HEK293 (cell line): ENCODE data around the gene ARHGAP21.

Experiments used
- CTCF ChIA-PET: fragments of 350-600 bp; formaldehyde crosslinking; extraction: SDS; loops from one replicate; lab custom pipeline; 2021; ENCODE audit warnings: antibody characterized with exemption; lab: Yijun Ruan, JAX
- POLR2A ChIA-PET: fragments of 300-600 bp; formaldehyde crosslinking; extraction: SDS; loops from one replicate; lab custom pipeline; 2020; ENCODE audit warnings: antibody characterized with exemption, inconsistent platforms; lab: Yijun Ruan, JAX
- H3K27ac ChIP-seq: fragments of 200-500 bp; sonication (Bioruptor generic); 2 replicates; pipeline ENCODE4 v1.5.1; 2014; ENCODE audit warnings: low read depth, low read length, control low read depth, inconsistent platforms; ENCODE audit errors: extremely low read depth
- H3K36me3 ChIP-seq, 2 experiments: fragments of 200-500 bp in 1 of 2; sonication (Bioruptor generic) in 1 of 2; 1 replicate in 1 of 2; 2 replicates in 1 of 2; pipeline ENCODE4 v1.5.1; 2014 to 2017; ENCODE audit warnings: inconsistent platforms in 2 of 2, low read length in 2 of 2; ENCODE audit not compliant: control insufficient read depth in 2 of 2, insufficient read depth in 1 of 2
- H3K4me1 ChIP-seq: fragments of 200-500 bp; sonication (Bioruptor generic); 2 replicates; pipeline ENCODE4 v1.5.1; 2014; ENCODE audit warnings: mild to moderate bottlenecking, low read length, inconsistent platforms; ENCODE audit not compliant: control insufficient read depth, insufficient read depth
- H3K4me3 ChIP-seq: 2 replicates; pipeline ENCODE4 v1.5.1; 2011; ENCODE audit warnings: low read depth, mild to moderate bottlenecking, control low read depth, low read length, moderate library complexity
- H3K9me3 ChIP-seq: fragments of 200-500 bp; sonication (Bioruptor generic); 2 replicates; pipeline ENCODE4 v1.5.1; 2014; ENCODE audit warnings: low read depth, low read length, inconsistent platforms; ENCODE audit not compliant: control insufficient read depth, insufficient read depth
- KLF1 ChIP-seq: fragments of 450-650 bp; formaldehyde crosslinking; IDR thresholded peaks from 2 replicates; pipeline ENCODE4 v1.5.1; 2016; ENCODE audit warnings: missing biosample characterization, missing genetic modification characterization
- KLF16 ChIP-seq: fragments of 450-650 bp; formaldehyde crosslinking; IDR thresholded peaks from 2 replicates; pipeline ENCODE4 v1.5.1; 2017; ENCODE audit warnings: missing biosample characterization, missing genetic modification characterization
- TRIM28 ChIP-seq: IDR thresholded peaks from 2 replicates; pipeline ENCODE4 v1.6.1; 2011; ENCODE audit warnings: low read length, control low read depth, borderline replicate concordance
- YY2 ChIP-seq: fragments of 450-650 bp; formaldehyde crosslinking; IDR thresholded peaks from 2 replicates; pipeline ENCODE4 v1.5.1; 2016; ENCODE audit warnings: missing biosample characterization, missing genetic modification characterization
- ZBTB17 ChIP-seq: fragments of 450-650 bp; formaldehyde crosslinking; IDR thresholded peaks from 2 replicates; pipeline ENCODE4 v1.5.1; 2016; ENCODE audit warnings: missing biosample characterization, missing genetic modification characterization
- ZFP37 ChIP-seq: fragments of 450-650 bp; formaldehyde crosslinking; IDR thresholded peaks from 2 replicates; pipeline ENCODE4 v1.5.1; 2016; ENCODE audit warnings: missing biosample characterization, missing genetic modification characterization
- ZNF132 ChIP-seq: fragments of 450-650 bp; formaldehyde crosslinking; IDR thresholded peaks from 2 replicates; pipeline ENCODE4 v1.5.1; 2017; ENCODE audit warnings: missing biosample characterization, missing genetic modification characterization, borderline replicate concordance
- ZNF2 ChIP-seq: fragments of 450-650 bp; formaldehyde crosslinking; IDR thresholded peaks from 2 replicates; pipeline ENCODE4 v1.5.1; 2016; ENCODE audit warnings: missing biosample characterization, missing genetic modification characterization
- ZNF248 ChIP-seq: fragments of 450-650 bp; formaldehyde crosslinking; IDR thresholded peaks from 2 replicates; pipeline ENCODE4 v1.5.1; 2017; ENCODE audit warnings: missing biosample characterization, missing genetic modification characterization
- ZNF501 ChIP-seq: fragments of 450-650 bp; formaldehyde crosslinking; IDR thresholded peaks from 2 replicates; pipeline ENCODE4 v1.5.1; 2016; ENCODE audit warnings: missing biosample characterization, missing genetic modification characterization
- ZNF596 ChIP-seq: fragments of 450-650 bp; IDR thresholded peaks from 2 replicates; pipeline ENCODE4 v1.5.0; 2018; ENCODE audit warnings: missing biosample characterization, mild to moderate bottlenecking, missing genetic modification characterization, moderate library complexity
- TF ChIP-seq, protein P1 (sequence below): fragments of 450-650 bp; formaldehyde crosslinking; IDR thresholded peaks from 2 replicates; pipeline ENCODE4 v1.5.1; 2016; ENCODE audit warnings: missing biosample characterization, missing genetic modification characterization
- TF ChIP-seq, protein P2 (sequence below): fragments of 450-650 bp; formaldehyde crosslinking; IDR thresholded peaks from 2 replicates; pipeline ENCODE4 v1.5.1; 2016; ENCODE audit warnings: missing biosample characterization, missing genetic modification characterization, low read depth
- TF ChIP-seq, protein P3 (sequence below): fragments of 450-650 bp; formaldehyde crosslinking; IDR thresholded peaks from 2 replicates; pipeline ENCODE4 v1.5.1; 2016; ENCODE audit warnings: missing biosample characterization, missing genetic modification characterization
- TF ChIP-seq, protein P4 (sequence below): fragments of 450-650 bp; formaldehyde crosslinking; IDR thresholded peaks from 2 replicates; pipeline ENCODE4 v1.5.1; 2016; ENCODE audit warnings: missing biosample characterization, missing genetic modification characterization
- TF ChIP-seq, protein P5 (sequence below): fragments of 450-650 bp; formaldehyde crosslinking; IDR thresholded peaks from 2 replicates; pipeline ENCODE4 v1.5.1; 2016; ENCODE audit warnings: missing biosample characterization, missing genetic modification characterization
- TF ChIP-seq, protein P6 (sequence below): fragments of 450-650 bp; formaldehyde crosslinking; IDR thresholded peaks from 2 replicates; pipeline ENCODE4 v1.5.1; 2016; ENCODE audit warnings: missing biosample characterization, missing genetic modification characterization
- TF ChIP-seq, protein P7 (sequence below): sonication (generic); formaldehyde crosslinking; IDR thresholded peaks from 2 replicates; pipeline ENCODE4 v1.8.1; 2022; ENCODE audit warnings: mild to moderate bottlenecking, moderate library complexity, missing genetic modification reagents

The ARHGAP21 gene

DNA sequence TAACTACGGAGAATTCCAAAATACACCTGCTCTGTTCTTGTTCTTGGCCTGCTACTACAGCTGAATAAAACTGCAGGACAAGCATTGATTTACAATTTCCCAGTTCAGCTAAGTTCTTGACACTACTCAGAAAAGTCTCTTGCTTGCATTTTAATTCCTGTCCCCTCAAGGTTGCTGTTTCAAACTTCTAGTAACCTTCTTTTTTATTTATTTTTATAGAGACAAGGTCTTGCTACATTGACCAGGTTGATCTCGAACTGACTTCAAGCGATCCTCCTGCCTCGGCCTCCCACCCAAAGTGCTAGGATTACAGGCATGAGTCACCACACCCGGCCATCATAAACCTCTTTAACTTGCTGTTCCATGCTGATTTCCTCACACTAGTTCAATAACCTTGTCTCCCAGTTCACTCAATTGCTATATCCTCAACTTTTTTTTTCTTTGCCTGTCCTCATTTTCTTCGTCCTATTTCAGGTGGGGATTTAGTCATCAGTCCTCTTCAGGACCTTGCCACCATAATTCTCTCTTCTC, 79.9 kb downstream of the ARHGAP21 start (continued):
- TF ChIP-seq, protein P1, sequence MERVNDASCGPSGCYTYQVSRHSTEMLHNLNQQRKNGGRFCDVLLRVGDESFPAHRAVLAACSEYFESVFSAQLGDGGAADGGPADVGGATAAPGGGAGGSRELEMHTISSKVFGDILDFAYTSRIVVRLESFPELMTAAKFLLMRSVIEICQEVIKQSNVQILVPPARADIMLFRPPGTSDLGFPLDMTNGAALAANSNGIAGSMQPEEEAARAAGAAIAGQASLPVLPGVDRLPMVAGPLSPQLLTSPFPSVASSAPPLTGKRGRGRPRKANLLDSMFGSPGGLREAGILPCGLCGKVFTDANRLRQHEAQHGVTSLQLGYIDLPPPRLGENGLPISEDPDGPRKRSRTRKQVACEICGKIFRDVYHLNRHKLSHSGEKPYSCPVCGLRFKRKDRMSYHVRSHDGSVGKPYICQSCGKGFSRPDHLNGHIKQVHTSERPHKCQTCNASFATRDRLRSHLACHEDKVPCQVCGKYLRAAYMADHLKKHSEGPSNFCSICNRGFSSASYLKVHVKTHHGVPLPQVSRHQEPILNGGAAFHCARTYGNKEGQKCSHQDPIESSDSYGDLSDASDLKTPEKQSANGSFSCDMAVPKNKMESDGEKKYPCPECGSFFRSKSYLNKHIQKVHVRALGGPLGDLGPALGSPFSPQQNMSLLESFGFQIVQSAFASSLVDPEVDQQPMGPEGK = peak; percentile 30; the same call in 1 of the 2 replicates

DNA sequence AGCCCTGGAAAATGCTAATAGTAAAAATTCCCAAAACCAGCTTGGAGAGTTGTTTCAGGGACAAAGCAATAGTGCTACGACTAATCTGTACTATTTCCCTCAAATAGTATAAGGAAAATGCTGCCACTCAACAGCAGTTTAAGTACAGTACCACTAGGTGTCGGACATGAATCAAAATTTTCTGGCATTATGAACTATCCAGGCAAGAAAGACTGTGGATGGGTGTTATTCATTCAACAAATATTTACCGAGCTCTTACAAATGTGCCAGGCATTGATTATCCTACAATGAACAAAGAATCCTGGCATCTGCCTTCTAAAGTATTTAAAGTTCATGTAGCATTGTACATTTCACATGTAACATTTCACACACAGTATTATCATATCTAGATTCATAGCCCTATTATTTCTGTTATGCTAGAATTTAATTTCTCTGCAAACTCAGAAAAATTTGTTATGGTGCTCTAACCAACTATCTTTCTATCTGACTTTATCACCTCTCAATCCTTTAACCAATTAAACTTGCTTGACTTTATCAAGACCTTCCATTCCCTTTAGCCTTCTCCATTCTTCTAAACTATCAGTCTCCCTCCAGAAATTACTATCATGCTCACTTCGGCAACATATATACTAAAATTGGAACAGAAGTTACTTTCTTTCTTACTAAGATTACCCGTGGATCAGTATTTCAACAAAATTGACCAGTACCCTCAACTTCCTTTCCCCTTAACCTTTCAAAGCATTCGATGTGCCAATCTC, 80.6 kb downstream of the ARHGAP21 start:
- Histone ChIP-seq H3K4me1 (no peaks in the 10 kb centered on the region; the same call in 1 of the 2 replicates), H3K27ac (no peak overlapping the region), H3K36me3 (no peaks in the 10 kb centered on the region), H3K4me3 (no peak overlapping the region), H3K9me3 (no peaks in the 10 kb centered on the region)
- POLR2A ChIA-PET = interaction anchor here (1.4 kb wide), 1 partner anchor 80 kb away, joined by 7 read pairs; the partner anchor contains the start of gene ARHGAP21
- CTCF ChIA-PET = interaction anchor here (0.6 to 2.1 kb wide), 17 partner anchors 9 to 438 kb away, joined by 3 to 10 read pairs (median 3); no protein-coding TSS in a partner anchor
- TF ChIP-seq KLF1 (tag by site-specific recombination) (no peak), ZFP37 (0 out of 2 replicates have a peak, but pooled peaks have one; percentile 38), ZNF501 (tag by site-specific recombination) (no peak), ZBTB17 (tag by site-specific recombination) (peak; percentile 15; the same call in 1 of the 2 replicates), KLF16 (tag by site-specific recombination) (no peak), YY2 (tag by site-specific recombination) (no peak), ZNF248 (tag by site-specific recombination) (no peak), TRIM28 (no peak), ZNF132 (tag by site-specific recombination) (no peak), ZNF596 (tag by site-specific recombination) (no peak), ZNF2 (tag by site-specific recombination) (no peak)
- TF ChIP-seq, protein P2, sequence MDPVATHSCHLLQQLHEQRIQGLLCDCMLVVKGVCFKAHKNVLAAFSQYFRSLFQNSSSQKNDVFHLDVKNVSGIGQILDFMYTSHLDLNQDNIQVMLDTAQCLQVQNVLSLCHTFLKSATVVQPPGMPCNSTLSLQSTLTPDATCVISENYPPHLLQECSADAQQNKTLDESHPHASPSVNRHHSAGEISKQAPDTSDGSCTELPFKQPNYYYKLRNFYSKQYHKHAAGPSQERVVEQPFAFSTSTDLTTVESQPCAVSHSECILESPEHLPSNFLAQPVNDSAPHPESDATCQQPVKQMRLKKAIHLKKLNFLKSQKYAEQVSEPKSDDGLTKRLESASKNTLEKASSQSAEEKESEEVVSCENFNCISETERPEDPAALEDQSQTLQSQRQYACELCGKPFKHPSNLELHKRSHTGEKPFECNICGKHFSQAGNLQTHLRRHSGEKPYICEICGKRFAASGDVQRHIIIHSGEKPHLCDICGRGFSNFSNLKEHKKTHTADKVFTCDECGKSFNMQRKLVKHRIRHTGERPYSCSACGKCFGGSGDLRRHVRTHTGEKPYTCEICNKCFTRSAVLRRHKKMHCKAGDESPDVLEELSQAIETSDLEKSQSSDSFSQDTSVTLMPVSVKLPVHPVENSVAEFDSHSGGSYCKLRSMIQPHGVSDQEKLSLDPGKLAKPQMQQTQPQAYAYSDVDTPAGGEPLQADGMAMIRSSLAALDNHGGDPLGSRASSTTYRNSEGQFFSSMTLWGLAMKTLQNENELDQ = no peak
- TF ChIP-seq, protein P3, sequence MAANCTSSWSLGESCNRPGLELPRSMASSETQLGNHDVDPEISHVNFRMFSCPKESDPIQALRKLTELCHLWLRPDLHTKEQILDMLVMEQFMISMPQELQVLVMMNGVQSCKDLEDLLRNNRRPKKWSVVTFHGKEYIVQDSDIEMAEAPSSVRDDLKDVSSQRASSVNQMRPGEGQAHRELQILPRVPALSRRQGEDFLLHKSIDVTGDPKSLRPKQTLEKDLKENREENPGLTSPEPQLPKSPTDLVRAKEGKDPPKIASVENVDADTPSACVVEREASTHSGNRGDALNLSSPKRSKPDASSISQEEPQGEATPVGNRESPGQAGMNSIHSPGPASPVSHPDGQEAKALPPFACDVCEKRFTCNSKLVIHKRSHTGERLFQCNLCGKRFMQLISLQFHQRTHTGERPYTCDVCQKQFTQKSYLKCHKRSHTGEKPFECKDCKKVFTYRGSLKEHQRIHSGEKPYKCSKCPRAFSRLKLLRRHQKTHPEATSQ (tag by site-specific recombination) = no peak
- TF ChIP-seq, protein P4, sequence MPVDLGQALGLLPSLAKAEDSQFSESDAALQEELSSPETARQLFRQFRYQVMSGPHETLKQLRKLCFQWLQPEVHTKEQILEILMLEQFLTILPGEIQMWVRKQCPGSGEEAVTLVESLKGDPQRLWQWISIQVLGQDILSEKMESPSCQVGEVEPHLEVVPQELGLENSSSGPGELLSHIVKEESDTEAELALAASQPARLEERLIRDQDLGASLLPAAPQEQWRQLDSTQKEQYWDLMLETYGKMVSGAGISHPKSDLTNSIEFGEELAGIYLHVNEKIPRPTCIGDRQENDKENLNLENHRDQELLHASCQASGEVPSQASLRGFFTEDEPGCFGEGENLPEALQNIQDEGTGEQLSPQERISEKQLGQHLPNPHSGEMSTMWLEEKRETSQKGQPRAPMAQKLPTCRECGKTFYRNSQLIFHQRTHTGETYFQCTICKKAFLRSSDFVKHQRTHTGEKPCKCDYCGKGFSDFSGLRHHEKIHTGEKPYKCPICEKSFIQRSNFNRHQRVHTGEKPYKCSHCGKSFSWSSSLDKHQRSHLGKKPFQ (tag by site-specific recombination) = no peak
- TF ChIP-seq, protein P5, sequence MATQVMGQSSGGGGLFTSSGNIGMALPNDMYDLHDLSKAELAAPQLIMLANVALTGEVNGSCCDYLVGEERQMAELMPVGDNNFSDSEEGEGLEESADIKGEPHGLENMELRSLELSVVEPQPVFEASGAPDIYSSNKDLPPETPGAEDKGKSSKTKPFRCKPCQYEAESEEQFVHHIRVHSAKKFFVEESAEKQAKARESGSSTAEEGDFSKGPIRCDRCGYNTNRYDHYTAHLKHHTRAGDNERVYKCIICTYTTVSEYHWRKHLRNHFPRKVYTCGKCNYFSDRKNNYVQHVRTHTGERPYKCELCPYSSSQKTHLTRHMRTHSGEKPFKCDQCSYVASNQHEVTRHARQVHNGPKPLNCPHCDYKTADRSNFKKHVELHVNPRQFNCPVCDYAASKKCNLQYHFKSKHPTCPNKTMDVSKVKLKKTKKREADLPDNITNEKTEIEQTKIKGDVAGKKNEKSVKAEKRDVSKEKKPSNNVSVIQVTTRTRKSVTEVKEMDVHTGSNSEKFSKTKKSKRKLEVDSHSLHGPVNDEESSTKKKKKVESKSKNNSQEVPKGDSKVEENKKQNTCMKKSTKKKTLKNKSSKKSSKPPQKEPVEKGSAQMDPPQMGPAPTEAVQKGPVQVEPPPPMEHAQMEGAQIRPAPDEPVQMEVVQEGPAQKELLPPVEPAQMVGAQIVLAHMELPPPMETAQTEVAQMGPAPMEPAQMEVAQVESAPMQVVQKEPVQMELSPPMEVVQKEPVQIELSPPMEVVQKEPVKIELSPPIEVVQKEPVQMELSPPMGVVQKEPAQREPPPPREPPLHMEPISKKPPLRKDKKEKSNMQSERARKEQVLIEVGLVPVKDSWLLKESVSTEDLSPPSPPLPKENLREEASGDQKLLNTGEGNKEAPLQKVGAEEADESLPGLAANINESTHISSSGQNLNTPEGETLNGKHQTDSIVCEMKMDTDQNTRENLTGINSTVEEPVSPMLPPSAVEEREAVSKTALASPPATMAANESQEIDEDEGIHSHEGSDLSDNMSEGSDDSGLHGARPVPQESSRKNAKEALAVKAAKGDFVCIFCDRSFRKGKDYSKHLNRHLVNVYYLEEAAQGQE = no peak
- TF ChIP-seq, protein P6, sequence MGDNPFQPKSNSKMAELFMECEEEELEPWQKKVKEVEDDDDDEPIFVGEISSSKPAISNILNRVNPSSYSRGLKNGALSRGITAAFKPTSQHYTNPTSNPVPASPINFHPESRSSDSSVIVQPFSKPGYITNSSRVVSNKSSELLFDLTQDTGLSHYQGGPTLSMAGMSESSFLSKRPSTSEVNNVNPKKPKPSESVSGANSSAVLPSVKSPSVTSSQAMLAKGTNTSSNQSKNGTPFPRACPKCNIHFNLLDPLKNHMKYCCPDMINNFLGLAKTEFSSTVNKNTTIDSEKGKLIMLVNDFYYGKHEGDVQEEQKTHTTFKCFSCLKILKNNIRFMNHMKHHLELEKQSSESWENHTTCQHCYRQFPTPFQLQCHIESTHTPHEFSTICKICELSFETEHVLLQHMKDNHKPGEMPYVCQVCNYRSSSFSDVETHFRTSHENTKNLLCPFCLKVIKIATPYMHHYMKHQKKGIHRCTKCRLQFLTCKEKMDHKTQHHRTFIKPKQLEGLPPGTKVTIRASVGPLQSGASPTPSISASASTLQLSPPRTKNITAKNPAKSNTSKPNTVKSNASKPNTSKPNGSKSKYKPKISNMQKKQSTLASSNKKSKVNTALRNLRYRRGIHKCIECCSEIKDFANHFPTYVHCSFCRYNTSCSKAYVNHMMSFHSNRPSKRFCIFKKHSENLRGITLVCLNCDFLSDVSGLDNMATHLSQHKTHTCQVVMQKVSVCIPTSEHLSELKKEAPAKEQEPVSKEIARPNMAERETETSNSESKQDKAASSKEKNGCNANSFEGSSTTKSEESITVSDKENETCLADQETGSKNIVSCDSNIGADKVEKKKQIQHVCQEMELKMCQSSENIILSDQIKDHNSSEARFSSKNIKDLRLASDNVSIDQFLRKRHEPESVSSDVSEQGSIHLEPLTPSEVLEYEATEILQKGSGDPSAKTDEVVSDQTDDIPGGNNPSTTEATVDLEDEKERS = no peak
- TF ChIP-seq, protein P7, sequence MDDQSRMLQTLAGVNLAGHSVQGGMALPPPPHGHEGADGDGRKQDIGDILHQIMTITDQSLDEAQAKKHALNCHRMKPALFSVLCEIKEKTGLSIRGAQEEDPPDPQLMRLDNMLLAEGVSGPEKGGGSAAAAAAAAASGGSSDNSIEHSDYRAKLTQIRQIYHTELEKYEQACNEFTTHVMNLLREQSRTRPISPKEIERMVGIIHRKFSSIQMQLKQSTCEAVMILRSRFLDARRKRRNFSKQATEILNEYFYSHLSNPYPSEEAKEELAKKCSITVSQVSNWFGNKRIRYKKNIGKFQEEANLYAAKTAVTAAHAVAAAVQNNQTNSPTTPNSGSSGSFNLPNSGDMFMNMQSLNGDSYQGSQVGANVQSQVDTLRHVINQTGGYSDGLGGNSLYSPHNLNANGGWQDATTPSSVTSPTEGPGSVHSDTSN (CRISPR knock-in tag) = no peak
